NB4 (cell line): Measurements from ENCODE around the gene YTHDC1.

Experiments
- DNase-seq: peaks from one replicate; pipeline ENCODE4 v3.0.0; 2010; ENCODE audit warnings: low read depth
- H3K4me3 ChIP-seq: one replicate; pipeline ENCODE4 v1.5.1; 2011; ENCODE audit warnings: mild to moderate bottlenecking, low read depth, low read length, moderate library complexity
- CTCF ChIP-seq: IDR thresholded peaks from one replicate; pipeline ENCODE4 v1.5.1; 2012; ENCODE audit warnings: low read depth, low read length
- MAX ChIP-seq: IDR thresholded peaks from 2 replicates; pipeline ENCODE4 v1.6.1; 2011; ENCODE audit warnings: low read depth, low read length
- MYC ChIP-seq: IDR thresholded peaks from 2 replicates; pipeline ENCODE4 v1.6.1; 2011; ENCODE audit warnings: low read depth, low read length
- POLR2A ChIP-seq: IDR thresholded peaks from 2 replicates; pipeline ENCODE4 v1.6.1; 2011; ENCODE audit warnings: mild to moderate bottlenecking; ENCODE audit not compliant: insufficient read length; ENCODE audit errors: extremely low read depth

The YTHDC1 gene

GRCh38 chr4:68278029-68278428, 71.9 kb downstream of the YTHDC1 start:
- no peak for TF ChIP-seq MAX
- TF ChIP-seq CTCF: no peak
- TF ChIP-seq MYC: no peak
- TF ChIP-seq POLR2A: no peak
- H3K4me3 ChIP-seq: no peak overlapping the region
- DNase-seq: no peak

- H3K4me3 ChIP-seq: no peak overlapping the region
- no peak for TF ChIP-seq CTCF
- no peak for TF ChIP-seq MAX
- TF ChIP-seq MYC: no peak
- no peak for TF ChIP-seq POLR2A
- no peak for DNase-seq
Observed at GRCh38 chr4:68277627-68278026, 72.3 kb downstream of the YTHDC1 start.

GRCh38 chr4:68272860-68273259, 77.0 kb downstream of the YTHDC1 start:
- no peak for DNase-seq
- no peak overlapping the region for H3K4me3 ChIP-seq
- TF ChIP-seq POLR2A: no peak
- TF ChIP-seq CTCF: no peak
- no peak for TF ChIP-seq MAX
- no peak for TF ChIP-seq MYC

GRCh38 chr4:68272380-68272779, 77.5 kb downstream of the YTHDC1 start:
- TF ChIP-seq MYC: no peak
- TF ChIP-seq POLR2A: no peak
- TF ChIP-seq CTCF: no peak
- TF ChIP-seq MAX: no peak
- no peak overlapping the region for H3K4me3 ChIP-seq
- no peak for DNase-seq

GRCh38 chr4:68271851-68272357, 78.0 kb downstream of the YTHDC1 start:
- TF ChIP-seq POLR2A (no peak), CTCF (peak; percentile 37)
- no peak overlapping the region for H3K4me3 ChIP-seq
- DNase-seq: peak; percentile 41

- no peak for DNase-seq
- no peak for TF ChIP-seq MAX
- TF ChIP-seq CTCF: no peak
- TF ChIP-seq MYC: no peak
- no peak for TF ChIP-seq POLR2A
- H3K4me3 ChIP-seq: no peak overlapping the region
Observed at GRCh38 chr4:68267433-68267944, 82.4 kb downstream of the YTHDC1 start.
